Measurements from ENCODE around the gene DGCR6L.
A peak's percentile ranks its signal among the peaks of the same experiment; 100 is the strongest.
"Not testable (repeated sequence)": the region's sequence is repeated elsewhere in the genome, so short reads cannot be mapped to it uniquely, and the experiment has no call there.

The DGCR6L gene

DNA sequence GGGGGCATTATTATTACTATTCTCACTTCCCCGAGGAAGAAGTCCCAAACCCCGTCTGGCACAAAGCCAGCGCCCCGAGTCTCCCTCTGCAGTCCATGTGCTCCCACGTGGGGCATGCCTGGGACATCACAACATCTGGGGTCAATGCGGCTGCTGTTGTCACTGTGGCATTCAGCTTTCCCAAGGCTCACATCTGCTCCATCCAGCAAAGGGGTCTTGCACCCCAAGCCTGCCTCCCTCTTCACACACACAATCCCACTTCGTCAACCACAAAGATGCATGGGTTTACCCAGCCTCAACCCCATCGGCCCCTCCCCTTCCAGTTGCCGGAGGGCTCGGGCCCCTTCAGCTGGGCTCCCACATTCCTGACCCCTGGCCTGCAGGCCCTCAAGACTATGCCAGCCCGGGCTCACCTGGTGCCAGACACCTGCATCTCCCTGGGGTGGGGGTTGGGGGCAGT, 28.2 kb downstream of the DGCR6L start:
- no peak overlapping the region for H3K4me3 ChIP-seq (ENCODE audit: low read depth, low read length)
- no peak for DNase-seq (ENCODE audit: low read depth)
- TF ChIP-seq, protein P1, sequence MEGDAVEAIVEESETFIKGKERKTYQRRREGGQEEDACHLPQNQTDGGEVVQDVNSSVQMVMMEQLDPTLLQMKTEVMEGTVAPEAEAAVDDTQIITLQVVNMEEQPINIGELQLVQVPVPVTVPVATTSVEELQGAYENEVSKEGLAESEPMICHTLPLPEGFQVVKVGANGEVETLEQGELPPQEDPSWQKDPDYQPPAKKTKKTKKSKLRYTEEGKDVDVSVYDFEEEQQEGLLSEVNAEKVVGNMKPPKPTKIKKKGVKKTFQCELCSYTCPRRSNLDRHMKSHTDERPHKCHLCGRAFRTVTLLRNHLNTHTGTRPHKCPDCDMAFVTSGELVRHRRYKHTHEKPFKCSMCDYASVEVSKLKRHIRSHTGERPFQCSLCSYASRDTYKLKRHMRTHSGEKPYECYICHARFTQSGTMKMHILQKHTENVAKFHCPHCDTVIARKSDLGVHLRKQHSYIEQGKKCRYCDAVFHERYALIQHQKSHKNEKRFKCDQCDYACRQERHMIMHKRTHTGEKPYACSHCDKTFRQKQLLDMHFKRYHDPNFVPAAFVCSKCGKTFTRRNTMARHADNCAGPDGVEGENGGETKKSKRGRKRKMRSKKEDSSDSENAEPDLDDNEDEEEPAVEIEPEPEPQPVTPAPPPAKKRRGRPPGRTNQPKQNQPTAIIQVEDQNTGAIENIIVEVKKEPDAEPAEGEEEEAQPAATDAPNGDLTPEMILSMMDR (IDR thresholded peaks at IDR 0.05; ENCODE audit: control insufficient read depth, extremely low read depth, insufficient read depth): no peak

DNA sequence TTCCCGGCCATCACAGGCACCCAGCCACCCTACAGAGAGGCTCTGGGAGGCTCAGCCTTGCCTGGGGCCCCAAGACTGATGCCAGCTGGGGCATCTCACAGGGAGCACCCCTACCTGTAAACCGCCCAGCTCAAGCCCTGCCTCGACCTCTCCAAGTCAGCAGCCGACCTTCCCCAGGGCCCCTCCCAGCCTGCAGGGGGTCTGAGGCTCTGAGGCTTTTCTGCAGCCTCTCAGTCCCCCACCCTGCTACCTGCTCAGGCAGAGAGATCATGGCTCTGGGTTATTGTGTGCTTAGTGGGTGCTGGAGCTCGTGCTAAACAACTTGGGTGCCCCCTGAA, 28.6 kb downstream of the DGCR6L start:
- TF ChIP-seq, protein P1 (IDR thresholded peaks at IDR 0.05; ENCODE audit: control insufficient read depth, extremely low read depth, insufficient read depth): no peak
- no peak overlapping the region for H3K4me3 ChIP-seq (ENCODE audit: low read depth, low read length)
- DNase-seq (ENCODE audit: low read depth): no peak

DNA sequence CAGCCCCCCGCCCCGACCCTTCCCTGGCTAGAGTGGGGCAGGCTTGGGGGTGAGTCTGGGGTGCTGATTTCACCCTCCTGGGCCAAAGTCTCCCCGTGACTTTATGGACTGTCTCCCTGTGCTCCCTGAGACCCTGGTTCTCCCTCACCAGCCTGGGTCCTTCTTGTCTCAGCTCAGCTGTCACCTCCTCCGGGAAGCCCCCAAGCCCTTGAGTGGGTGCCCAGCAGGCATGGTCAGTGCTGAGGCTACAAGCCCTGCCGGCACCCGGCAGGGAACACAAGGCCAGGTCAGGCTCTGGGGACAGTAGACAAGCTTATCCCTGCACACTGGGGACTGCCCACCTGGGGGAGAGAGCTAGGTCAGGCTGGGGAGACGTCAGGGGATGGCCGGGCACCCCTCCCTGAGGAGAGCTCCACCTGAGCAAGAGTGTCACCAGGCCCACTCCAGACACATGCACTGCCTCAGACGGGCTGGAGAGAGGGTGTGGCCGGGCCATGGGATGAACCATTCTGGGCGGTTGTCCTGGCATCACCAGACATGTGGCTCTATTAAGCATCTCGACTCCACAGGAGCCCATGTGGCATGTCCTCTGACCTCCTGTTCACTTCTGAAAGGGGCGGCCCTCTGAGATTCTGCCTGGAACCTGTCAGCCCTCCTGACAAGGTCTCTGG, 29.1 kb downstream of the DGCR6L start:
- H3K4me3 ChIP-seq (ENCODE audit: low read depth, low read length): no peak overlapping the region
- TF ChIP-seq, protein P1 (IDR thresholded peaks at IDR 0.05; ENCODE audit: control insufficient read depth, extremely low read depth, insufficient read depth): no peak
- no peak for DNase-seq (ENCODE audit: low read depth)

DNA sequence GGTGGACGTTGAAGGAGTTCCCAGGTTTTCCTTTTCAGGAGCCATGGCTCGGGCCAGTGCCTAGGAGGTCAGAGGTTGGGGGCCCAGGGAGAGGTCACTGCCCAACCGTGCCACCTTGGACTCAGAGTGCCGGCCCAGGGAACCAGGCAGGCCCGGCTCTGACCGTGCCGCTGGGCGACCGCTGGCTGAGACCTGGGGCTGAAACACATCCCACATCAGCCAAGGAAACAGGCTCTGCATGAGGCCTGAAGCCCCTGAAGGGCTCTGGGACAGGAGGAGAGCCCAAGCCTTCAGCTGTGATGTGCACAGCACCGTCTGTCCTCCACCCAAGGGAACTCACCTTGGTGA, 29.8 kb downstream of the DGCR6L start:
- DNase-seq (ENCODE audit: low read depth): no peak
- TF ChIP-seq, protein P1 (IDR thresholded peaks at IDR 0.05; ENCODE audit: control insufficient read depth, extremely low read depth, insufficient read depth): no peak
- H3K4me3 ChIP-seq (ENCODE audit: low read depth, low read length): no peak overlapping the region

DNA sequence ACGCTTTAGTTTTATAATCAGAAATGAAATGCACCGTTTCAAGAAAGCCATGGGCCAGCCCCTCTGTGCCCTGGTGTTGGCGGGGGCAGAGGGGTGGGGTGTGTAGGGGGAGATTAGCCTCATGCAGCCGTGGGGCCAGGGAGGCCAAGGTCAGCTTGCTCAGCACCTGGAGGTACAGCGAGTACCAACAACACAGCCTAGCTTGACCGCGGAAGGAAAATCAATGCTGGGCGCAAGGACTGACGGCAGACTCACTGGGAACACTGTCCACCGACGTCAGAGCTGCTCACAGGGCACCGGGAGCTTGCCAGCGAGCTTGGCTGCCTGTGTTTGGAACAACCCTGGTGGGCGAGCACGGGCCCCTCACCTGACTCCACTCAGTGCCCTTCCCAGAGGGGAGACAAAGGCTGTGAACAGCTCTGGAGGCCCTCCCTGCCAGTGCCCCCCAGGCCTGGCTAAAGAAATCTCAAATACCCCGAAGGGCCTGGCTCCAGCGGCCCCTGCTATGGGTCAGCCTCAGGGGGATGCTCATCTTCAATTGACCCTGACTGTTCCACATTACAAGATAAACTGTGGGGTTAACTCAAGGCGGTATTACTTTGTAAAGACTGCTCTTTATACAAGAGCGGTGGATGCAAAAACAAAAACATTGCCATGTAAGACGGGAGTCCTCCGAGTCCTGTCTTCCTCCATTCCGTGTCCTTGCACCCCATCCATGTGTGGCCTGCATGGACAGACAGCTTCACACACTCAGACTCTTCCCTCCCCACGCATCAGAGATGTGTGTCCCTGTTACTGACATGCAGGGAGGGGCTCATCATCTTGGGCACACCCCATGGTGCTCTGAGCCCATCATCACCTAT, 30.4 kb downstream of the DGCR6L start:
- H3K4me3 ChIP-seq (ENCODE audit: low read depth, low read length); DNase-seq (ENCODE audit: low read depth): not testable (repeated sequence)

DNA sequence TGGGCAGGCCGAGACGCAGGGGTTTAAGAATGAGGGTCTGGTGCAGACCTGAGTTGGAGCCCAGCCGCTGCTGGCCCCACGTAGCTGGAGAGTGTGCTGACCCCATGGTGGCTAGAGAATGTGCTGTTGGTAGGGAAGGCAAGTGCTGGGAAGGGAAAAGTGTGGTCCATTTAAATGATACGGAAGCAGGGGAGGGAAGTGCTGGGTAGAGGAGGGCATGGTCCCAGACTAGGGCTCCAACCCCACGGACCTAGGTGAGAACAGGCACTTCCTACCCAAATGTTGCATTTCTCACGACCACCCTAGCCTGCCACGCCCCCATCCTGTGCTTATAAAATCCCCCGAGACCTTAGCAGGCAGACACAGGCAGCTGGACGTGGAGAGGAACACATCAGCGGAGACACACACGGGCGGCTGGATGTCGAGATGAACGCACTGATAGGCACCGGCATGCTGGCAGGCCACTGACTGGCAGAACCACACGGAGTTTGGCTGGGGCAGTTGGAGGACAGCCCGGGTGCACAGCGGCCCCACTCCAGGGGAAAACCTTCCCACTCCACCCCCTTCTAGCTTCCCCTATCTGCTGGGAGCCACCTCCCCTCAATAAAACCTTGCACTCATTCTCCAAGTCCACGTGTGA, 33.0 kb downstream of the DGCR6L start:
- not testable (repeated sequence) for DNase-seq (ENCODE audit: low read depth); H3K4me3 ChIP-seq (ENCODE audit: low read depth, low read length)

DNA sequence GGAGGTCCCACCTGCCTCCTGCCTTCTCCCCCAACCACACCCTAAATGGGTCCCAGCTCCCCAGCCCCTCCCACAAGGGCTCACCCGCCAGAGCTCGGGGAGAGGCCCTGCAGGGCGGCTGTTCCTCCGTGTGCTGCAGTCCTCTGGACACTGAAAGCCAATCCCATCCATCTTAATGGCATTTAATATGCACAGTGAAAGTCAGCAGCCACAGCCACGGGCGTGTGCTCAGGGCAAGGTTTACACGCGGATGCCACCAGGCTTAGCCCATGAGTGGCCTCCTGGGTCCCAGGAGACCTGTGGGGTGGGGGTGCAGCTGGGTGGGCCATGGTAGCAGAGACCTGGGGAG, 33.6 kb downstream of the DGCR6L start:
- H3K4me3 ChIP-seq (ENCODE audit: low read depth, low read length); DNase-seq (ENCODE audit: low read depth): not testable (repeated sequence)

DNA sequence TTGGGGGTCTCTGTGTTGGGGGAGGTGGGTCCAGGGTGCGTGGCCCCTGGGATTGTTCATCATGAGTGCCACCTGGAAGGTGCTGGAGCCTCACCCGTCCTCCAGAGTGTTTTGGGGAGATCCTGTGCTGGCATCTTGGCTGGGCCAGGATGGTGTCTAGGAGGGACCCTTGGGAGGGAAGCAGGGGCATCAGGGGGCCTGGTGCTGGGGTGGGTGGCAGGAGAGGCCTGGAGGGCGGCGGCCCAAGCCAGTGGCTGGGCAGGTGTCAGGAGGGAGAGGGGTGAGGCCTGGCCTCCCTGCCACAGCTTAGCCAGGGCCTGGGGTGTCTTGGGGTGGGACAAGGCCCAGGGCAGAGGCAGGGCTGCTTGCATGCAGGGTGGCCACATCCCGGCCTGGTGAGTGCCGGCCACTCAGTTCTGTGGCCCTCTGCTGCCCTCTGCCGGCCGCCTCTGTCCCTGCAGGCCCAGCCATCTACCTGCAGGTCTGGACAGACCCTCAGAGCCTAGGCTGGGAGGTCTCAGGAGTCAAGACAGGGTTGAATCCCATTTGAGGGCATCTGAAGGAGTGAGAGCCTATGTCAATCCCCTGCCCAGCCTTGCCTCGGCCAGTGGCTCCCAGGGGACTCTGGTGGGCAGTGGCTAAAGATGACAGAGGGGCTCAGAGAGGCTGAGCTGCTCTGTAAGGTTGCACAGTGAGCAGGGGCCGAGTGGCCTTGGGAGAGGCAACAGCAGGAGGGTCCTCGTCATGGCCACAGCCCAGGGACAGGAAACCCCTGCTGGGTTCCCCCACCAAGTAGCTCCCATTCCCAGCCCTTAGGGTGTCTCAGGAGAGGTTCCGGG, 34.2 kb downstream of the DGCR6L start:
- TF ChIP-seq, protein P1 (IDR thresholded peaks at IDR 0.05; ENCODE audit: control insufficient read depth, extremely low read depth, insufficient read depth): peak; percentile 91
- H3K4me3 ChIP-seq (ENCODE audit: low read depth, low read length); DNase-seq (ENCODE audit: low read depth): not testable (repeated sequence)
